Stomach (tissue), 4 donors: ENCODE data around the gene GLCCI1.

Experiments used
- POLR2AphosphoS5 ChIP-seq, 3 donors: sonication (generic); formaldehyde crosslinking; IDR thresholded peaks; one replicate each; pipeline ENCODE4 v1.6.1; 2016; ENCODE audit warnings: antibody characterized with exemption in 3 of 3
- TF ChIP-seq, protein P1 (sequence below), 7 experiments: fragments of 450-650 bp in 4 of 7; fragments of 200-600 bp in 3 of 7; sonication (generic) in 3 of 7; IDR thresholded peaks; one replicate each; pipeline ENCODE4 v1.5.1; 2016 to 2019; ENCODE audit warnings: antibody characterized with exemption in 7 of 7, control low read depth in 2 of 7, mild to moderate bottlenecking in 1 of 7

DNA sequence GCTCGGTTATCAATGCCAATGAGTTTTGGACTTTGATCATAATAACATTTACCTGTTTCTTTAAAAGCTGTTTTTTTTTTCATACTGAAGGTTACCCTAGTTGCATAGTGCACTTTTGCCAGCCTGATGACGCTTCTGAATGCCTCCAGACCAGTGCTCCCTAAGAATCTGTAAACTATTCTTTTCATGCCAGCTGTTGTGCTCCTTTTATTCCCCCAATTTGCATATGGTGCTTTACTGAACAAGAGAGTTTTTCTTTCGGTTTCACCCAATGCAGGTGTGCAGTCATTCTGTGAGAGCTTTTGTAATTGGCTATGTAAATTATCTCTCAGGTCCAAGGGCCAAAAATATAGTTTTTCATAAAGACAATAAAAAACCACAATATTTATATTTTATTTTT, 48.1 kb upstream of the GLCCI1 start:
- TF ChIP-seq POLR2AphosphoS5 (IDR thresholded peaks at IDR 0.05): no peak
- TF ChIP-seq, protein P1, sequence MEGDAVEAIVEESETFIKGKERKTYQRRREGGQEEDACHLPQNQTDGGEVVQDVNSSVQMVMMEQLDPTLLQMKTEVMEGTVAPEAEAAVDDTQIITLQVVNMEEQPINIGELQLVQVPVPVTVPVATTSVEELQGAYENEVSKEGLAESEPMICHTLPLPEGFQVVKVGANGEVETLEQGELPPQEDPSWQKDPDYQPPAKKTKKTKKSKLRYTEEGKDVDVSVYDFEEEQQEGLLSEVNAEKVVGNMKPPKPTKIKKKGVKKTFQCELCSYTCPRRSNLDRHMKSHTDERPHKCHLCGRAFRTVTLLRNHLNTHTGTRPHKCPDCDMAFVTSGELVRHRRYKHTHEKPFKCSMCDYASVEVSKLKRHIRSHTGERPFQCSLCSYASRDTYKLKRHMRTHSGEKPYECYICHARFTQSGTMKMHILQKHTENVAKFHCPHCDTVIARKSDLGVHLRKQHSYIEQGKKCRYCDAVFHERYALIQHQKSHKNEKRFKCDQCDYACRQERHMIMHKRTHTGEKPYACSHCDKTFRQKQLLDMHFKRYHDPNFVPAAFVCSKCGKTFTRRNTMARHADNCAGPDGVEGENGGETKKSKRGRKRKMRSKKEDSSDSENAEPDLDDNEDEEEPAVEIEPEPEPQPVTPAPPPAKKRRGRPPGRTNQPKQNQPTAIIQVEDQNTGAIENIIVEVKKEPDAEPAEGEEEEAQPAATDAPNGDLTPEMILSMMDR (IDR thresholded peaks at IDR 0.05): no peak
